PFSK-1 (cell line): ENCODE measurements around the gene DTYMK.

Experiments used
- FOXP2 ChIP-seq: optimal IDR thresholded peaks from 2 replicates; pipeline ENCODE3; 2011; ENCODE audit warnings: borderline replicate concordance, control low read depth, inconsistent platforms; ENCODE audit not compliant: insufficient read depth; ENCODE audit errors: extremely low read length, extremely low read depth
- POLR2AphosphoS5 ChIP-seq: IDR thresholded peaks from 2 replicates; pipeline ENCODE4 v1.6.1; 2012; ENCODE audit warnings: low read depth, mild to moderate bottlenecking, control low read depth, low read length, moderate library complexity
- REST ChIP-seq, 2 experiments: IDR thresholded peaks; 2 replicates each; pipeline versions ENCODE4 v1.6.1 to v1.8.0; 2011 to 2012; ENCODE audit warnings: low read depth in 2 of 2, low read length in 2 of 2, control low read depth in 1 of 2, inconsistent platforms in 1 of 2, mild to moderate bottlenecking in 1 of 2, moderate library complexity in 1 of 2; ENCODE audit not compliant: insufficient read depth in 1 of 2
- SIN3A ChIP-seq: IDR thresholded peaks from 2 replicates; pipeline ENCODE4 v1.6.1; 2012; ENCODE audit warnings: mild to moderate bottlenecking, low read length, moderate library complexity, borderline replicate concordance; ENCODE audit not compliant: insufficient read depth
- TAF1 ChIP-seq: IDR thresholded peaks from 2 replicates; pipeline ENCODE4 v1.6.1; 2012; ENCODE audit warnings: low read length, control low read depth, borderline replicate concordance; ENCODE audit not compliant: insufficient read depth

- TF ChIP-seq REST (IDR thresholded peaks at IDR 0.05; ENCODE audit: insufficient read depth in 1 of 2, low read depth in 2 of 2, low read length in 2 of 2) (no peak), POLR2AphosphoS5 (no peak), SIN3A (no peak), TAF1 (no peak), FOXP2 (no peak)
These were observed 58.9 kb downstream of the DTYMK start for GRCh38 chr2:241627675-241628074.
